Neural progenitor cell (in vitro differentiated cells): ENCODE measurements around the gene AP5Z1.

ENCODE experiments used
- EZH2 ChIP-seq: fragments of 200-600 bp; sonication (generic); IDR thresholded peaks from 2 replicates; pipeline ENCODE4 v1.6.1; 2017; ENCODE audit warnings: antibody characterized with exemption, mild to moderate bottlenecking, moderate library complexity
- EZH2phosphoT487 ChIP-seq: fragments of 200-600 bp; sonication (generic); IDR thresholded peaks from 2 replicates; pipeline ENCODE4 v1.6.1; 2017; ENCODE audit warnings: antibody characterized with exemption
- TF ChIP-seq, protein P1 (sequence below): fragments of 200-600 bp; sonication (generic); IDR thresholded peaks from 2 replicates; pipeline ENCODE4 v1.5.1; 2017; ENCODE audit warnings: antibody characterized with exemption, mild to moderate bottlenecking

DNA sequence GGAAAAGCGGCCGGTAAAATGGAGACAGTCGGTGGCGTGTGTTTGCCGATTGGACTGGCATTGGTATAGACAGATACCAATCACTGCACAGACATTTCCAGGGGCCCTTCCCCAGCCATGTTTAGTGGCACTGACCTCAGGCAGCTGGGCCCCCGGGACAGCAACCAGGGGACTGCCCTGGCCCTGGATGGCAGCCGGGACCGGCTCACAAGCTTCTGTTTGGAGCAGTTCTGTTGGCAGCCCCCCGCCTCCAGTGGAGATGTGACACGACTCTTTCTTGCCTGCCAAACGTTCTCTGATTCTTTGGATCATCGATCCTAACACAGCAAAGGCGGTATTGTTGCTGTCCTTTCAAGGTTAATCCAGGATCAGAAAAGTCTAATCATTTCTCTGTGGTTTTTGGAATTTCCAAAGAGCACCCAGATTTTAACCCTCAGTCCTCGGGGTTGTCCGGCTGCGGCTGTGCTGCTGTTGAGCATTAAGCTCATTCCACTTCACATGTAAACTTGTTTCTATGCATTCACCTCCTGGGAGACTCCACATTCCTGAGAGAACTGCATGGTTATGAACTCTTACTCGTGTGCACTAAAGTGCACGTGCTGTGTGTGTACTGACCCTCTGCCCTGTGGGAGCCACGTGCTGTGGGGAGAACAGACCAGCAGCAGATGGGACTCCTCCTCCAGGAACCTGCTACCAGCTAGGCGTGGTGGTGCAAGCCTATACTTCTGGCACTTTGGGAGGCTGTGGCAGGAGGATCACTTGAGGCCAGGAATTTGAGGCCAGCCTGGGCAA, 47.3 kb upstream of the AP5Z1 start:
- TF ChIP-seq, protein P1, sequence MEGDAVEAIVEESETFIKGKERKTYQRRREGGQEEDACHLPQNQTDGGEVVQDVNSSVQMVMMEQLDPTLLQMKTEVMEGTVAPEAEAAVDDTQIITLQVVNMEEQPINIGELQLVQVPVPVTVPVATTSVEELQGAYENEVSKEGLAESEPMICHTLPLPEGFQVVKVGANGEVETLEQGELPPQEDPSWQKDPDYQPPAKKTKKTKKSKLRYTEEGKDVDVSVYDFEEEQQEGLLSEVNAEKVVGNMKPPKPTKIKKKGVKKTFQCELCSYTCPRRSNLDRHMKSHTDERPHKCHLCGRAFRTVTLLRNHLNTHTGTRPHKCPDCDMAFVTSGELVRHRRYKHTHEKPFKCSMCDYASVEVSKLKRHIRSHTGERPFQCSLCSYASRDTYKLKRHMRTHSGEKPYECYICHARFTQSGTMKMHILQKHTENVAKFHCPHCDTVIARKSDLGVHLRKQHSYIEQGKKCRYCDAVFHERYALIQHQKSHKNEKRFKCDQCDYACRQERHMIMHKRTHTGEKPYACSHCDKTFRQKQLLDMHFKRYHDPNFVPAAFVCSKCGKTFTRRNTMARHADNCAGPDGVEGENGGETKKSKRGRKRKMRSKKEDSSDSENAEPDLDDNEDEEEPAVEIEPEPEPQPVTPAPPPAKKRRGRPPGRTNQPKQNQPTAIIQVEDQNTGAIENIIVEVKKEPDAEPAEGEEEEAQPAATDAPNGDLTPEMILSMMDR, result no peak
- TF ChIP-seq EZH2phosphoT487 (no peak), EZH2 (no peak)
